Neuronal stem cell (in vitro differentiated cells): Measurements from ENCODE around the gene PIK3AP1.

Experiments
- DNase-seq: peaks from one replicate; pipeline ENCODE4 v3.0.0-alpha.2; 2013; ENCODE audit warnings: low spot score
- H2AFZ ChIP-seq: one replicate; pipeline ENCODE4 v1.6.1; 2013; ENCODE audit warnings: mild to moderate bottlenecking, low read length, inconsistent platforms
- H2AK5ac ChIP-seq: 2 replicates; pipeline ENCODE4 v1.6.1; 2013; ENCODE audit warnings: low read depth, mild to moderate bottlenecking, inconsistent platforms, low read length, moderate library complexity, mixed read lengths
- H2BK120ac ChIP-seq: 2 replicates; pipeline ENCODE4 v1.6.1; 2013; ENCODE audit warnings: low read depth, mild to moderate bottlenecking, inconsistent platforms, low read length, moderate library complexity, mixed read lengths
- H2BK12ac ChIP-seq: one replicate; pipeline ENCODE4 v1.6.1; 2013; ENCODE audit warnings: low read length, inconsistent platforms
- H2BK15ac ChIP-seq: 2 replicates; pipeline ENCODE4 v1.6.1; 2013; ENCODE audit warnings: mild to moderate bottlenecking, low read length, inconsistent platforms, mixed read lengths
- H2BK5ac ChIP-seq: one replicate; pipeline ENCODE4 v1.6.1; 2013; ENCODE audit warnings: inconsistent platforms, mild to moderate bottlenecking, low read length, moderate library complexity
- H3K14ac ChIP-seq: one replicate; pipeline ENCODE4 v1.6.1; 2013; ENCODE audit warnings: low read length, inconsistent platforms
- H3K18ac ChIP-seq: 2 replicates; pipeline ENCODE4 v1.6.1; 2013; ENCODE audit warnings: low read length, inconsistent platforms
- H3K23ac ChIP-seq: 2 replicates; pipeline ENCODE4 v1.6.1; 2013; ENCODE audit warnings: low read depth, mild to moderate bottlenecking, mixed read lengths, low read length, inconsistent platforms; ENCODE audit not compliant: poor library complexity
- H3K27ac ChIP-seq: replicated peaks from 3 replicates; pipeline ENCODE4 v1.5.1; 2013; ENCODE audit warnings: low read length, inconsistent platforms
- H3K27me3 ChIP-seq, 3 experiments: 2 replicates each; pipeline ENCODE4 v1.6.1; 2013; ENCODE audit warnings: low read length in 3 of 3, mild to moderate bottlenecking in 2 of 3, inconsistent platforms in 1 of 3, low read depth in 1 of 3, mixed read lengths in 1 of 3, moderate library complexity in 1 of 3; ENCODE audit not compliant: control insufficient read depth in 3 of 3, insufficient read depth in 3 of 3
- H3K36me3 ChIP-seq, 2 donors: replicated peaks in 1 of 2; 2 replicates each; pipeline ENCODE4 v1.6.1; 2013; ENCODE audit warnings: low read length in 2 of 2; ENCODE audit not compliant: control insufficient read depth in 2 of 2, insufficient read depth in 2 of 2
- H3K4ac ChIP-seq: 2 replicates; pipeline ENCODE4 v1.6.1; 2013; ENCODE audit warnings: inconsistent platforms, mild to moderate bottlenecking, low read length, moderate library complexity
- H3K4me1 ChIP-seq, 2 donors: 1 replicate in 1 of 2; 2 replicates in 1 of 2; pipeline ENCODE4 v1.6.1; 2013; ENCODE audit warnings: low read length in 2 of 2, low read depth in 1 of 2; ENCODE audit not compliant: control insufficient read depth in 2 of 2, insufficient read depth in 1 of 2
- H3K4me2 ChIP-seq: one replicate; pipeline ENCODE4 v1.6.1; 2013; ENCODE audit warnings: mild to moderate bottlenecking, low read length, inconsistent platforms; ENCODE audit not compliant: insufficient read depth, poor library complexity, severe bottlenecking
- H3K4me3 ChIP-seq, 2 donors: 2 replicates each; pipeline ENCODE4 v1.5.1; 2013; ENCODE audit warnings: low read length in 2 of 2, mild to moderate bottlenecking in 2 of 2, inconsistent platforms in 1 of 2, moderate library complexity in 1 of 2
- H3K79me1 ChIP-seq: one replicate; pipeline ENCODE4 v1.6.1; 2013; ENCODE audit warnings: low read depth, mild to moderate bottlenecking, inconsistent platforms, low read length, moderate library complexity
- H3K9ac ChIP-seq: one replicate; pipeline ENCODE4 v1.6.1; 2013; ENCODE audit warnings: mild to moderate bottlenecking, low read depth, low read length, inconsistent platforms; ENCODE audit not compliant: poor library complexity
- H3K9me3 ChIP-seq, 2 donors: replicated peaks in 1 of 2; 2 replicates each; pipeline versions ENCODE3 to v1.6.1; 2013; ENCODE audit warnings: low read length in 2 of 2, mild to moderate bottlenecking in 2 of 2, inconsistent platforms in 1 of 2, low read depth in 1 of 2, mixed read lengths in 1 of 2, moderate library complexity in 1 of 2; ENCODE audit not compliant: control insufficient read depth in 2 of 2, insufficient read depth in 1 of 2
- H4K8ac ChIP-seq: one replicate; pipeline ENCODE4 v1.6.1; 2013; ENCODE audit warnings: low read depth, mild to moderate bottlenecking, inconsistent platforms, low read length, moderate library complexity
- H4K91ac ChIP-seq: one replicate; pipeline ENCODE4 v1.6.1; 2013; ENCODE audit warnings: low read length, low read depth, mild to moderate bottlenecking, inconsistent platforms; ENCODE audit not compliant: poor library complexity
- WGBS, 2 donors: extraction: QIAGEN DNeasy Blood & Tissue Kit; methylation state at CpG; one replicate each; pipeline ENCODE4 v1.1.7; 2013; ENCODE audit warnings: missing lambda C conversion rate in 2 of 2, mixed read lengths in 1 of 2; ENCODE audit not compliant: insufficient read length in 2 of 2, insufficient replicate concordance in 1 of 2; ENCODE audit errors: extremely low coverage in 2 of 2; 5-methylcytosine and 5-hydroxymethylcytosine counted together

PIK3AP1 gene

DNA sequence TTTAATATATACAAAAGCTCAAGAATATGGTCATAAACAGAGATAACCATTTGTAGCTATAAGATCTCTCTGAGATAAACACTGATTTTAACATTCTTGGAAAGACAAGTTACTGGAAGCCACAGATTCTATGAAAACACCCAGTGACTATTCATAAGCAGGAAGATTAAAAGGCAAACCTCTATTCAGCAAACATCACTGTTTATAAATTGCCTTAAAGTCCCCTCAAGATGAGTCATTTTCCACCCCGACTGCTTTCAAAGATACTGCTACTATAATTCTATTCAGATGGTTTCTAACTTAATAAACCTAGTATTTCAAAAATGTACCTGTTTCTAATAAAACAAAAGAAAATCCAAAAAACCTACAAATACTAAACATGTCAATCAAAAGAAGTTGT lies 154.5 kb downstream of the PIK3AP1 start:
- Histone ChIP-seq H3K79me1 (peaks cover 3% of the 10 kb centered on the region), H3K18ac (no peak overlapping the region), H3K4me2 (no peak overlapping the region), H2BK12ac (no peak overlapping the region), H2AK5ac (no peak overlapping the region), H4K91ac (no peak overlapping the region), H3K27me3 (no peaks in the 10 kb centered on the region), H2AFZ (no peak overlapping the region), H3K23ac (no peak overlapping the region), H2BK15ac (no peak overlapping the region), H3K27ac (no peak overlapping the region), H3K4me1 (no peaks in the 10 kb centered on the region), H3K9me3 (no peaks in the 10 kb centered on the region), H3K36me3 (peaks cover 6 to 78% of the 10 kb centered on the region in 2 donors), H3K14ac (no peak overlapping the region), H2BK5ac (no peak overlapping the region), H3K9ac (no peak overlapping the region), H4K8ac (no peak overlapping the region), H3K4ac (no peak overlapping the region), H3K4me3 (no peak overlapping the region), H2BK120ac (no peak overlapping the region)
- WGBS, 2 donors = no CpG with 5 or more reads among the region's 1 CpG
- DNase-seq = no peak

DNA sequence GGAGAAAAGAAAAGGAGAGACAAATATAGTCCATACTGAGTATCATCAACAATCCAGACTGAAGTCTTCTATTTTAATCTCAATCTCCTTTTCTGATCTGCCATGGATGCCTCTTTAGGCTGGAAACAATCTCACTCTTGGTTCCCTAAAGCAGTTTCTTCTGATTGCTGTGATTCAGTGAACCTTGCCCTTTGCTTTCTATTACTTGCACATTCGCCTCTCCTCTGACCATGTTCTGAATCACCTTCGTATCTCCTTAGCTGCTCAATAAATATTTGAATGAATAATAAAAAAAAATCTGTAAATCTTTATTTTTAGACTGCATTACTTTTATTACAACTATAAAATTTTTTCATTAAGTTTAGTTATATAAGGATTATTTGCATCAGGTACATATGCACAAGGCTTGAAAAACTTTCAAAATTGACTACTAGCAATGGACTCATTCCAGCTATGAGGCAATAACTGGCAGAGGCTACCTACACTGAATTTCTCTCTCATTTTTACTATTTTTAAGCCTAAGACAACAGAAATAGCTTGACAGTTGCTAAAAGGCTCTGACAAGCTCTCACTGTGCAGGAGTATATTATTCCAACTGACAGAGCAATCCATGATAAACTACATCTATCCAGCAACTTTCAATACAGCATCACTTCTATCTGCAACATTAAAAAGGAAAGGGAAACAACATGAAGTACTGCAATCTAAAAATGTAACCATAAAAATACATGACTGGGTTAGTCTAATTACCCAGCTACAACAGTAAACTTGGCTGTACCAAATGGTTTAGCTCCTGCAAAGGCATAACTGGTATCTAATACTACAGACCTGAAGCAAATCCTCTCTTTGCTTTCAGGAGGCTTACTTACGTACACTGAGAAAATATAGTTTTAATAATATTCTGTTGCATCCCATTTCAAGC lies 159.1 kb downstream of the PIK3AP1 start:
- Histone ChIP-seq H3K79me1 (no peaks in the 10 kb centered on the region), H3K14ac (no peak overlapping the region), H2BK15ac (no peak overlapping the region), H3K9me3 (no peaks in the 10 kb centered on the region), H2BK120ac (no peak overlapping the region), H2AK5ac (no peak overlapping the region), H2BK12ac (no peak overlapping the region), H3K4me2 (no peak overlapping the region), H4K91ac (no peak overlapping the region), H3K4ac (no peak overlapping the region), H3K27ac (no peak overlapping the region), H3K23ac (no peak overlapping the region), H3K27me3 (no peaks in the 10 kb centered on the region), H2AFZ (no peak overlapping the region), H2BK5ac (no peak overlapping the region), H3K4me3 (no peak overlapping the region), H3K9ac (no peak overlapping the region), H3K4me1 (no peaks in the 10 kb centered on the region), H4K8ac (no peak overlapping the region), H3K18ac (no peak overlapping the region), H3K36me3 (peaks cover 4 to 84% of the 10 kb centered on the region in 2 donors)
- no CpG with 5 or more reads among the region's 3 CpGs for WGBS, 2 donors
- no peak for DNase-seq

DNA sequence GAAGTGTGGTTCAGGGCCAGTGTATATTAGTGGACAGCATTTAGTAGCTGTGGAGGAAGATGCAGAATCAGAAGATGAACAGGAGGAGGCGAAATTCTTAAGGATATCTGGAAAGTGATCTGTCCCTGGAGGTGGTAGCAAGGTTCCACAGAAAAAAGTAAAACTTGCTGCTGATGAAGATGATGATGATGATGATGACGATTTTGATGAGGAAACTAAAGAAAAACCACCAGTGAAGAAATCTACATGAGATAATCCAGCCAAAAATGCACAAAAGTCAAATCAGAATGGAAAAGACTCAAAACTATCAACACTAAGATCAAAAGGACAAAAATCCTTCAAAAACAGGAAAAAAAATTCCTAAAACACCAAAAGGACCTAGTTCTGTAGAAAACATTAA lies 159.8 kb downstream of the PIK3AP1 start:
- Histone ChIP-seq H2AFZ (no peak overlapping the region), H3K4me1 (no peaks in the 10 kb centered on the region), H2BK120ac (no peak overlapping the region), H3K9ac (no peak overlapping the region), H4K91ac (no peak overlapping the region), H3K4me2 (no peak overlapping the region), H3K14ac (no peak overlapping the region), H3K27me3 (no peaks in the 10 kb centered on the region), H2BK15ac (no peak overlapping the region), H4K8ac (no peak overlapping the region), H3K27ac (no peak overlapping the region), H3K23ac (no peak overlapping the region), H2AK5ac (no peak overlapping the region), H3K18ac (no peak overlapping the region), H3K9me3 (no peaks in the 10 kb centered on the region), H3K4ac (no peak overlapping the region), H2BK12ac (no peak overlapping the region), H3K36me3 (peaks cover 4 to 82% of the 10 kb centered on the region in 2 donors), H2BK5ac (no peak overlapping the region), H3K4me3 (no peak overlapping the region), H3K79me1 (no peaks in the 10 kb centered on the region)
- no CpG with 5 or more reads among the region's 2 CpGs for WGBS, 2 donors
- DNase-seq = no peak

GRCh38 chr10:96556003-96556402 lies 164.3 kb downstream of the PIK3AP1 start:
- Histone ChIP-seq H3K18ac (no peak overlapping the region), H3K23ac (no peak overlapping the region), H3K9ac (no peak overlapping the region), H3K36me3 (peaks cover 4 to 65% of the 10 kb centered on the region in 2 donors), H3K27me3 (no peaks in the 10 kb centered on the region), H3K4me3 (no peak overlapping the region), H3K79me1 (no peaks in the 10 kb centered on the region), H3K27ac (no peak overlapping the region), H4K8ac (no peak overlapping the region), H2BK12ac (no peak overlapping the region), H2AK5ac (no peak overlapping the region), H3K4me2 (no peak overlapping the region), H2BK15ac (no peak overlapping the region), H2AFZ (no peak overlapping the region), H4K91ac (no peak overlapping the region), H3K4me1 (peaks cover 7 to 10% of the 10 kb centered on the region in 2 donors), H2BK120ac (no peak overlapping the region), H3K9me3 (no peaks in the 10 kb centered on the region), H3K14ac (no peak overlapping the region), H2BK5ac (no peak overlapping the region), H3K4ac (no peak overlapping the region)
- no peak for DNase-seq
- no CpG with 5 or more reads among the region's 1 CpG for WGBS, 2 donors
